Mammary epithelial cell (primary cell): ENCODE results near the gene ZNF782.

Experiments used
- CTCF ChIP-seq, 2 donors: IDR thresholded peaks in 1 of 2; conservative IDR thresholded peaks in 1 of 2; 2 replicates each; pipeline ENCODE4 v1.5.1; 2011 to 2012; ENCODE audit warnings: inconsistent platforms in 2 of 2, low read length in 2 of 2, mild to moderate bottlenecking in 2 of 2, control low read depth in 1 of 2, low read depth in 1 of 2; ENCODE audit not compliant: insufficient read depth in 1 of 2; ENCODE audit errors: extremely low read depth in 1 of 2
- EZH2 ChIP-seq: IDR thresholded peaks from 2 replicates; pipeline ENCODE4 v1.6.1; 2012; ENCODE audit warnings: low read length, inconsistent platforms, borderline replicate concordance

- TF ChIP-seq CTCF (conservative IDR thresholded peaks at IDR 0.05 in 1 of 2, IDR thresholded peaks at IDR 0.05 in 1 of 2; ENCODE audit: extremely low read depth in 1 of 2, insufficient read depth in 1 of 2, low read depth in 1 of 2, low read length in 2 of 2) = no peak
- no peak for TF ChIP-seq EZH2
Measured at GRCh38 chr9:96818533-96818932, 35.8 kb downstream of the ZNF782 start.
